ENCODE data around the gene PI4K2B. TPM values are rescaled to one million over a fixed set of nuclear protein-coding genes. Genes with fewer than 3 reads are reported as not detected.
"Not testable (repeated sequence)": the region's sequence is repeated elsewhere in the genome, so short reads cannot be mapped to it uniquely, and the experiment has no call there.

Gene PI4K2B
- total RNA-seq, 1 donor from 2014 or later, result 14.1 TPM

GRCh38 chr4:25235401-25235800 lies 1.6 kb downstream of the PI4K2B start:
- no peak for TF ChIP-seq CTCF (conservative IDR thresholded peaks at IDR 0.05)
- no peak for DNase-seq (ENCODE audit: extremely low spot score, unreplicated experiment)
- Mint-ChIP-seq H3K4me3 (peak overlapping the region; percentile 95), H3K9me3 (peaks cover 13% of the 10 kb centered on the region), H3K27ac (peak overlapping the region; percentile 95), H3K36me3 (peaks cover 16% of the 10 kb centered on the region), H3K4me1 (ENCODE audit: unreplicated experiment) (peaks cover 24% of the 10 kb centered on the region), H3K27me3 (no peaks in the 10 kb centered on the region)

- peaks cover 16% of the 10 kb centered on the region for H3K36me3 Mint-ChIP-seq
- H3K27ac Mint-ChIP-seq; H3K27me3 Mint-ChIP-seq; DNase-seq (ENCODE audit: extremely low spot score, unreplicated experiment); H3K4me3 Mint-ChIP-seq: not testable (repeated sequence)
- peaks cover 13% of the 10 kb centered on the region for H3K9me3 Mint-ChIP-seq
- H3K4me1 Mint-ChIP-seq (ENCODE audit: unreplicated experiment), result peaks cover 26% of the 10 kb centered on the region
These were observed 2.2 kb downstream of the PI4K2B start for GRCh38 chr4:25236030-25236429.

GRCh38 chr4:25236971-25237370 lies 3.1 kb downstream of the PI4K2B start:
- H3K4me1 Mint-ChIP-seq (ENCODE audit: unreplicated experiment), result peaks cover 26% of the 10 kb centered on the region
- no peak overlapping the region for H3K27ac Mint-ChIP-seq

GRCh38 chr4:25238052-25238451 lies 4.2 kb downstream of the PI4K2B start:
- Mint-ChIP-seq H3K4me3 (no peak overlapping the region), H3K4me1 (ENCODE audit: unreplicated experiment) (peaks cover 26% of the 10 kb centered on the region), H3K9me3 (peaks cover 8% of the 10 kb centered on the region), H3K27me3 (no peaks in the 10 kb centered on the region), H3K36me3 (peaks cover 16% of the 10 kb centered on the region), H3K27ac (no peak overlapping the region)
- DNase-seq (ENCODE audit: extremely low spot score, unreplicated experiment), result no peak
- no peak for TF ChIP-seq CTCF (conservative IDR thresholded peaks at IDR 0.05)

More at GRCh38 chr4:25236971-25237370, 3.1 kb downstream of the PI4K2B start:
- peaks cover 13% of the 10 kb centered on the region for H3K9me3 Mint-ChIP-seq
- no peak for DNase-seq (ENCODE audit: extremely low spot score, unreplicated experiment)
- TF ChIP-seq CTCF (conservative IDR thresholded peaks at IDR 0.05), result no peak
- peak overlapping the region; percentile 18 for H3K4me3 Mint-ChIP-seq
- peaks cover 16% of the 10 kb centered on the region for H3K36me3 Mint-ChIP-seq
- H3K27me3 Mint-ChIP-seq, result no peaks in the 10 kb centered on the region

- not testable (repeated sequence) for DNase-seq (ENCODE audit: extremely low spot score, unreplicated experiment); H3K9me3 Mint-ChIP-seq; H3K27ac Mint-ChIP-seq; H3K27me3 Mint-ChIP-seq; H3K4me3 Mint-ChIP-seq
- Mint-ChIP-seq H3K36me3 (peaks cover 19% of the 10 kb centered on the region), H3K4me1 (ENCODE audit: unreplicated experiment) (peaks cover 19% of the 10 kb centered on the region)
These were observed 5.7 kb downstream of the PI4K2B start for GRCh38 chr4:25239528-25239927.

- Mint-ChIP-seq H3K27ac (peak overlapping the region; percentile 46), H3K4me3 (peak overlapping the region; percentile 64), H3K36me3 (peaks cover 19% of the 10 kb centered on the region)
- H3K27me3 Mint-ChIP-seq; DNase-seq (ENCODE audit: extremely low spot score, unreplicated experiment); H3K9me3 Mint-ChIP-seq; H3K4me1 Mint-ChIP-seq (ENCODE audit: unreplicated experiment): not testable (repeated sequence)
These were observed 6.9 kb downstream of the PI4K2B start for GRCh38 chr4:25240754-25241210.

GRCh38 chr4:25242195-25242594 lies 8.4 kb downstream of the PI4K2B start:
- H3K27ac Mint-ChIP-seq, result not testable (repeated sequence)
- peaks cover 10% of the 10 kb centered on the region for H3K9me3 Mint-ChIP-seq
- peaks cover 14% of the 10 kb centered on the region for H3K36me3 Mint-ChIP-seq

GRCh38 chr4:25245181-25245580 lies 11.3 kb downstream of the PI4K2B start:
- DNase-seq (ENCODE audit: extremely low spot score, unreplicated experiment), result no peak
- Mint-ChIP-seq H3K27me3 (no peaks in the 10 kb centered on the region), H3K9me3 (peaks cover 5% of the 10 kb centered on the region), H3K36me3 (peaks cover 13% of the 10 kb centered on the region), H3K27ac (no peak overlapping the region), H3K4me1 (ENCODE audit: unreplicated experiment) (peaks cover 4% of the 10 kb centered on the region), H3K4me3 (no peak overlapping the region)
- no peak for TF ChIP-seq CTCF (conservative IDR thresholded peaks at IDR 0.05)

More at GRCh38 chr4:25242195-25242594, 8.4 kb downstream of the PI4K2B start:
- not testable (repeated sequence) for H3K4me1 Mint-ChIP-seq (ENCODE audit: unreplicated experiment); H3K4me3 Mint-ChIP-seq; DNase-seq (ENCODE audit: extremely low spot score, unreplicated experiment); H3K27me3 Mint-ChIP-seq
